Heart left ventricle (tissue), 16 donors: Measurements from ENCODE around the gene RBM7. TPM values are rescaled to one million over a fixed set of nuclear protein-coding genes. Genes with fewer than 3 reads are reported as not detected.

Experiments
- ATAC-seq, 4 donors: fragments of 200-7000 bp; cut with Tn5 transposase; one replicate each; pipeline ENCODE4 v1.9.1; 2020 to 2022; ENCODE audit warnings: moderate library complexity in 4 of 4, mild to moderate bottlenecking in 3 of 4, moderate number of reproducible peaks in 1 of 4
- DNase-seq, 5 donors: peaks; one replicate each; pipeline ENCODE4 v3.0.0-alpha.2; 2020
- H3K27ac ChIP-seq, 12 donors: fragments of 200-600 bp; sonication (generic) in 4 of 12; one replicate each; pipeline versions ENCODE4 v1.5.0 to v1.8.0; 2016 to 2022; ENCODE audit warnings: mild to moderate bottlenecking in 2 of 12
- H3K27me3 ChIP-seq, 9 donors: fragments of 200-600 bp; sonication (generic) in 2 of 9; one replicate each; pipeline versions ENCODE4 v1.5.1 to v1.8.0; 2016 to 2022; ENCODE audit warnings: mild to moderate bottlenecking in 3 of 9
- H3K36me3 ChIP-seq, 9 donors: fragments of 200-600 bp; sonication (generic) in 2 of 9; one replicate each; pipeline versions ENCODE4 v1.5.0 to v1.8.0; 2018 to 2022; ENCODE audit warnings: mild to moderate bottlenecking in 2 of 9
- H3K4me1 ChIP-seq, 12 donors: fragments of 200-600 bp; sonication (generic) in 4 of 12; one replicate each; pipeline versions ENCODE4 v1.5.0 to v1.8.0; 2016 to 2022; ENCODE audit warnings: mild to moderate bottlenecking in 3 of 12
- H3K4me3 ChIP-seq, 12 donors: fragments of 200-600 bp; sonication (generic) in 4 of 12; one replicate each; pipeline versions ENCODE4 v1.5.0 to v1.8.0; 2017 to 2022; ENCODE audit warnings: mild to moderate bottlenecking in 9 of 12, moderate library complexity in 4 of 12
- H3K9me3 ChIP-seq, 12 donors: fragments of 200-600 bp; sonication (generic) in 4 of 12; one replicate each; pipeline versions ENCODE4 v1.5.0 to v1.8.0; 2016 to 2022; ENCODE audit warnings: mild to moderate bottlenecking in 1 of 12
- POLR2A ChIP-seq, 2 donors: fragments of 450-650 bp; IDR thresholded peaks; one replicate each; pipeline ENCODE4 v1.6.1; 2017; ENCODE audit warnings: antibody characterized with exemption in 2 of 2, mild to moderate bottlenecking in 2 of 2, moderate library complexity in 2 of 2
- WGBS, 4 donors: extraction: QIAGEN DNeasy Blood & Tissue Kit in 2 of 4; methylation state at CpG; one replicate each; pipeline versions ENCODE4 v1.1.5 to v1.1.7; 2013 to 2018; 5-methylcytosine and 5-hydroxymethylcytosine counted together
- intact Hi-C, 10 donors: fragments of 100-400 bp; cut with DNase I; formaldehyde crosslinking; loops; one replicate each; pipeline versions ENCODE4 v1.11.1 to v1.14.2; 2022
- polyA plus RNA-seq, 2 donors: library from polyadenylated mRNA; stranded (reverse); fragments of 200-250 nt; gene quantifications; one replicate each; pipeline ENCODE4 v1.2.3, GENCODE V29; 2013
- total RNA-seq, 9 donors: library from RNA; depleted of rRNA in 2 of 9; stranded (reverse); fragments of >200 nt in 2 of 9; fragmentation: NEBNext Ultra II Directional in 3 of 9; extraction: Animal tissue kit (Norgen Biotek cat#: 25700) in 3 of 9; gene quantifications; one replicate each; pipeline versions ENCODE4 v1.1.0 to v1.2.4, GENCODE V29; 2016 to 2023
- TF ChIP-seq, protein P1 (sequence below), 12 donors: fragments of 200-600 bp; sonication (generic) in 4 of 12; IDR thresholded peaks; one replicate each; pipeline versions ENCODE4 v1.5.0 to v1.8.0; 2018 to 2022; ENCODE audit warnings: antibody characterized with exemption in 12 of 12, mild to moderate bottlenecking in 5 of 12
- donor health status: ischemic (EF 13 %, LVEDD 7.1; RV severe dilation, severe dysfunction).
- donor health status: healthy with polysubstance abuse.
- donor health status: DM: no; HTN: yes; CAD: no.
- donor health status: DM: no; HTN: no; CAD: no.
- donor health status: ischemic (EF 25% LVEDD 6.9; RV normal size, moderate dysfunction).
- donor health status: ischemic (EF 25% LVEDD 5.7; RV mildly dilated, moderate dysfunction).
- donor health status: healthy.
- donor health status: DM: yes; HTN: yes; CAD: no.
- donor health status: ischemic (EF 35%, LVEDD 5.7; RV mildly dilated, moderate dysfunction).
- donor health status: nonischemic (EF 11% LVEDD 7.7; RV severe dilation, severe dysfunction).
- donor health status: DM: yes; HTN: yes; CAD: no.
- donor health status: PGD.
- donor health status: ischemic (EF 29% LVEDD 5.4; RV normal size, mild dysfunction).
- donor health status: nonischemic (EF 23%, LVEDD 6.1; RV moderate dilation, normal function).

The RBM7 gene
- total and polyA plus RNA-seq, 11 donors, result 2.7 to 28.7 (median 20.5) TPM

DNA sequence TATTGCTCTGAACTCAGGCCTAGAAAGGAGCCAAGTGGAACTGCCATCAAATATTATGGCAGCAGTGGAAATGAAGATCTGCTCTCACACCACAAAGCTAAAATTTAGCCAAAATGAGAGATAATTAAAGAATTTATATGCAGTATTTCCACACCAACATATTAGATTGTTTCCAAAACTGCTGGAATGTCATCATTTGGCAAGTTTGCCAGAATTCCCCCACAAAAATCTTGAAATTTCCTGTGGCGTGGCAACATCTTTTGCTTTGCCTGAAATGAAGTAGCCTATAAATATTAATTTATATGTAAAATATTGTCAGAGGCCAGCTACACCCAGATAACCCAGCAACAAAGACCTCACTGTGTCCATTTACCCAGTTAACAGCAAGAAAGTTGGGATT lies 13.9 kb upstream of the RBM7 start:
- Histone ChIP-seq H3K27me3 (no peaks in the 10 kb centered on the region), H3K27ac (no peak overlapping the region), H3K9me3 (peaks cover 0 to 9% (median 0%) of the 10 kb centered on the region in 12 donors), H3K4me1 (peaks cover 0 to 10% (median 0%) of the 10 kb centered on the region in 12 donors), H3K4me3 (no peak overlapping the region), H3K36me3 (no peaks in the 10 kb centered on the region)
- WGBS, 4 donors, result 83 to 100% (median 87%) methylated on average over 1 of the region's 1 CpG
- intact Hi-C loops, result no loop called here
- DNase-seq (no peak), ATAC-seq (no peak)
- TF ChIP-seq POLR2A (IDR thresholded peaks at IDR 0.05), result no peak
- TF ChIP-seq, protein P1, sequence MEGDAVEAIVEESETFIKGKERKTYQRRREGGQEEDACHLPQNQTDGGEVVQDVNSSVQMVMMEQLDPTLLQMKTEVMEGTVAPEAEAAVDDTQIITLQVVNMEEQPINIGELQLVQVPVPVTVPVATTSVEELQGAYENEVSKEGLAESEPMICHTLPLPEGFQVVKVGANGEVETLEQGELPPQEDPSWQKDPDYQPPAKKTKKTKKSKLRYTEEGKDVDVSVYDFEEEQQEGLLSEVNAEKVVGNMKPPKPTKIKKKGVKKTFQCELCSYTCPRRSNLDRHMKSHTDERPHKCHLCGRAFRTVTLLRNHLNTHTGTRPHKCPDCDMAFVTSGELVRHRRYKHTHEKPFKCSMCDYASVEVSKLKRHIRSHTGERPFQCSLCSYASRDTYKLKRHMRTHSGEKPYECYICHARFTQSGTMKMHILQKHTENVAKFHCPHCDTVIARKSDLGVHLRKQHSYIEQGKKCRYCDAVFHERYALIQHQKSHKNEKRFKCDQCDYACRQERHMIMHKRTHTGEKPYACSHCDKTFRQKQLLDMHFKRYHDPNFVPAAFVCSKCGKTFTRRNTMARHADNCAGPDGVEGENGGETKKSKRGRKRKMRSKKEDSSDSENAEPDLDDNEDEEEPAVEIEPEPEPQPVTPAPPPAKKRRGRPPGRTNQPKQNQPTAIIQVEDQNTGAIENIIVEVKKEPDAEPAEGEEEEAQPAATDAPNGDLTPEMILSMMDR (IDR thresholded peaks at IDR 0.05), result no peak

DNA sequence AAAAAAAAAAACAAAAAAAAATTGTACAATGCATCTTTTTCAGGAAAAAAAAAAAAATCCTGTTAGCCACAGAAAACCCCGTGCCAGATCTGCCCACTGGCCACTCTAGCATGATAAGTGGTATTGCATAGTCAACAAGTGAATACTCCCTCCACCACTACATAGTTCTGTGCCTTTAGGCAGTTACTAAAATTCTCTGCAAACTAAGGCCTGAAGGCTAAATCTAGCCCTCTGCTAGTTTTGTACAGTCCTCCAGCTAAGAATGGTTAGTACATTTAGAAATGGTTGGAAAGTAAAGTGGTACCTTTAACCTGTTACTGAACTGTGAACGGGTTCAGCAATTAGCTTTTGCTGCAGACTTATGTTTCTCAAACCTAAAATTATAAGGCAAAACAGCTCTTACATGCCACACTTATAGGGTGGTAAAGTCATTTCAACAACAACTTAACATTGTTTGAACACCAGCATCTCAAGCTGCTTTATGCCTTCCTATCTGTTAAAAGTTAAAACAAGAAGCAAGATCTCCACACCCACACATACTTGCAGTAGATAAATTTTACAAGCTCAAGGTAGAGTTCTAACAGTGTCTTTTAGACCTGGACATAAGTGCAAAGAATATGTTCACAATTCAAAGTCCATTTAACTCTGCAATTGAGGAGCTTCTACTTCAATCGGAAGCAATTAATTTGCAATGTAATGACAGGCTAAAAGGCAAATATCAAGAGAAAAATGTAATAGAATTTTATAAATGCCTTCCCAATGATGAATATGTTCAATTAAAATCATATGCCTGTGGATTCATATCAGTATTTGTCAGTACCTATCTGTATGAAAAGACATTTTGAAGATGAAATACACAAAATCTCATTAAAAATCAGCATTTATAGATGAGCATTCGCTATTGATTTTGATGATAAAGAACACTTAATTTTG lies 7.5 kb upstream of the RBM7 start:
- H3K27me3 ChIP-seq, result no peaks in the 10 kb centered on the region
- DNase-seq (no peak), ATAC-seq (no peak)
- intact Hi-C loops, result loop anchor here in 2 of 10 donors (10.0 kb wide), 2 partner anchors 48 to 108 kb away; no protein-coding TSS in a partner anchor
- H3K27ac ChIP-seq, result no peak overlapping the region
- 88 to 91% (median 89%) methylated on average over 4 of the region's 4 CpGs for WGBS, 4 donors
- peaks cover 0 to 12% (median 7%) of the 10 kb centered on the region in 12 donors for H3K4me1 ChIP-seq
- TF ChIP-seq POLR2A (IDR thresholded peaks at IDR 0.05), result no peak
- TF ChIP-seq, protein P1 (IDR thresholded peaks at IDR 0.05), result no peak
- H3K36me3 ChIP-seq, result no peaks in the 10 kb centered on the region
- no peaks in the 10 kb centered on the region for H3K9me3 ChIP-seq
- no peak overlapping the region for H3K4me3 ChIP-seq

DNA sequence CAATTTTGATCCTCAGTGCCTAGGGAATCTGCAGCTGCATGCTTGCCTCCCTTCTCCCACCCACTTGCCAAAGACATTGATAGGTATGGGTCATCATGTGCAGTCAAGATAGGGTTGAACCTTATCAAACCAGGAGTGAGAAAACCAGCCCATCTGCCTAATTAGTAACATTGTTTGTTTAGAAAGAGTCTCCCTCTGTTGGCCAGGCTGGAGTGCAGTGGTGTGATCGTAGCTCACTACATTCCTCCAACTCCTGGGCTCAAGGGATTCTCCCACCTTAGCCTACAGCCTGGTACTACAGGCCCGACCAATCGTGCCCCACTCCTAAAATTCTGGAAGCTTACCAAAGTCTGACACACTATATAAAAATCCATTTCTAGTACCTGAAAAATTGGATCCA lies 4.7 kb upstream of the RBM7 start:
- whole genome bisulfite sequencing, 4 donors, result 40 to 63% (median 46%) methylated on average over 3 of the region's 3 CpGs
- DNase-seq (no peak), ATAC-seq (no peak)
- Histone ChIP-seq H3K27ac (no peak overlapping the region), H3K36me3 (no peaks in the 10 kb centered on the region), H3K4me1 (peaks cover 0 to 28% (median 17%) of the 10 kb centered on the region in 12 donors), H3K27me3 (no peaks in the 10 kb centered on the region), H3K9me3 (no peaks in the 10 kb centered on the region), H3K4me3 (no peak overlapping the region)
- TF ChIP-seq, protein P1 (IDR thresholded peaks at IDR 0.05), result peak in 3 of 12 donors; percentile 10 to 33 (median 33)
- no peak for TF ChIP-seq POLR2A (IDR thresholded peaks at IDR 0.05)
- intact Hi-C loops, result loop anchor here in 5 of 10 donors (5.0 to 10.0 kb wide), 5 partner anchors 47 to 111 kb away; no protein-coding TSS in a partner anchor

DNA sequence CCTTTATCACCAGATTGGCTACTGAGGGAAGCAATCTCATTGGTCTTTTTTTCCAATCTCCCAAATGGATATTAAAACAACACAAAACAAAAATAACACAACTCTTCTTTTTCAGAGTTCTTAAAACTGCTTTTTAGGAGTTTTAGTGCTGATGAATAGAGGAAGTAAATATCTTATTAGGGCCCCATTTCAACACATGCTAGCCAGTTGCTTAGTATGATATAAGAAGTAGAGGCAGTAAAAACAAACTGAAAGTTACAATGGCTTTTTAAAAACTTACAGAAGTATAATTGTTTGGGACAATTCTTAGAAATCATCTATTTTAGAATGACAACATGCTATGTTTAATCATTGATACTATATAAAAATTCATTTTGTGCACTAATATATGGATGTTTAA lies 3.5 kb upstream of the RBM7 start:
- Histone ChIP-seq H3K4me3 (no peak overlapping the region), H3K9me3 (no peaks in the 10 kb centered on the region), H3K27ac (no peak overlapping the region), H3K4me1 (peaks cover 0 to 35% (median 21%) of the 10 kb centered on the region in 12 donors), H3K27me3 (no peaks in the 10 kb centered on the region), H3K36me3 (no peaks in the 10 kb centered on the region)
- intact Hi-C loops, result loop anchor here in 5 of 10 donors (5.0 to 10.0 kb wide), 5 partner anchors 45 to 112 kb away; no protein-coding TSS in a partner anchor
- ATAC-seq (no peak), DNase-seq (no peak)
- TF ChIP-seq POLR2A (IDR thresholded peaks at IDR 0.05), result no peak
- TF ChIP-seq, protein P1 (IDR thresholded peaks at IDR 0.05), result no peak
